HCT116 (cell line): ENCODE results near the gene GOLGA5. TPM values are rescaled to one million over a fixed set of nuclear protein-coding genes. Genes with fewer than 3 reads are reported as not detected.

Experiments used
- ATAC-seq: fragments of 200-7000 bp; cut with Tn5 transposase; 2 replicates; pipeline ENCODE4 v1.9.1; 2020; ENCODE audit warnings: mild to moderate bottlenecking, moderate library complexity
- BruUV-seq: library from RNA; stranded (reverse); fragments of 400-500 nt; replicated peaks from 2 replicates; lab custom pipeline; 2021; lab: Mats Ljungman, UMichigan
- CTCF ChIA-PET: fragments of 300-600 bp; sonication (Branson Sonifier 250); formaldehyde crosslinking; loops from one replicate; lab custom pipeline; 2021; ENCODE audit warnings: antibody characterized with exemption; lab: Charles Lee
- POLR2A ChIA-PET: fragments of 300-600, 350-600 bp; sonication (Branson Sonifier 250); formaldehyde crosslinking; loops from one replicate; lab custom pipeline; 2021; ENCODE audit warnings: antibody characterized with exemption; lab: Charles Lee
- RAD21 ChIA-PET, 2 experiments: fragments of 300-600 bp; sonication (Branson Sonifier 250); formaldehyde crosslinking; loops; one replicate each; lab custom pipeline; 2023; ENCODE audit warnings: low total read pairs in 2 of 2; ENCODE audit not compliant: uncharacterized antibody in 2 of 2, unreplicated experiment in 2 of 2, low non-redundant PET in 1 of 2; lab: Charles Lee
- DNase-seq: peaks from one replicate; pipeline ENCODE4 v3.0.0-alpha.2; 2010; ENCODE audit warnings: low read depth, low spot score
- H2AFZ ChIP-seq: fragments of 200-600 bp; shearing (Covaris generic), sonication (generic); 2 replicates; pipeline ENCODE4 v1.6.1; 2017; ENCODE audit warnings: low read depth, mixed run types, mixed read lengths, antibody characterized with exemption, low read length; ENCODE audit not compliant: poor library complexity, severe bottlenecking
- H3K27ac ChIP-seq: 2 replicates; pipeline ENCODE4 v1.5.1; 2012; ENCODE audit warnings: low read depth, low read length
- H3K27me3 ChIP-seq: fragments of 200-600 bp; sonication (generic); 2 replicates; pipeline ENCODE4 v1.6.1; 2016; ENCODE audit warnings: mixed run types, low read length, mixed read lengths; ENCODE audit not compliant: insufficient read depth
- H3K36me3 ChIP-seq, 2 experiments: fragments of 200-500 bp in 1 of 2; fragments of 200-600 bp in 1 of 2; sonication (Bioruptor generic) in 1 of 2; sonication (generic) in 1 of 2; 2 replicates each; pipeline versions ENCODE4 v1.5.1 to v1.6.1; 2014 to 2016; ENCODE audit warnings: low read length in 2 of 2, inconsistent platforms in 1 of 2, mixed read lengths in 1 of 2, mixed run types in 1 of 2; ENCODE audit not compliant: insufficient read depth in 2 of 2, control insufficient read depth in 1 of 2
- H3K4me1 ChIP-seq, 2 experiments: fragments of 200-600 bp in 1 of 2; sonication (generic) in 1 of 2; 2 replicates each; pipeline versions ENCODE4 v1.5.1 to v1.6.1; 2012 to 2017; ENCODE audit warnings: low read length in 2 of 2, inconsistent platforms in 1 of 2, mild to moderate bottlenecking in 1 of 2, mixed read lengths in 1 of 2, mixed run types in 1 of 2, moderate library complexity in 1 of 2; ENCODE audit not compliant: insufficient read depth in 2 of 2, control insufficient read depth in 1 of 2
- H3K4me2 ChIP-seq: fragments of 200-600 bp; sonication (generic); 2 replicates; pipeline ENCODE4 v1.6.1; 2017; ENCODE audit warnings: mixed run types, low read length, mixed read lengths
- H3K4me3 ChIP-seq, 2 experiments: fragments of 200-600 bp in 1 of 2; sonication (generic) in 1 of 2; replicated peaks in 1 of 2; 2 replicates each; pipeline ENCODE4 v1.5.1; 2011 to 2016; ENCODE audit warnings: low read length in 2 of 2, control low read depth in 1 of 2, low read depth in 1 of 2, mild to moderate bottlenecking in 1 of 2, mixed read lengths in 1 of 2, mixed run types in 1 of 2
- H3K79me2 ChIP-seq: fragments of 200-600 bp; sonication (generic); 2 replicates; pipeline ENCODE4 v1.6.1; 2017; ENCODE audit warnings: mild to moderate bottlenecking, mixed run types, low read length, moderate library complexity, mixed read lengths; ENCODE audit not compliant: insufficient read depth
- H3K9ac ChIP-seq: fragments of 200-600 bp; sonication (generic); 2 replicates; pipeline ENCODE4 v1.6.1; 2016; ENCODE audit warnings: low read length, mixed read lengths
- H3K9me2 ChIP-seq: fragments of 200-600 bp; sonication (generic), shearing (Covaris generic); 2 replicates; pipeline ENCODE4 v1.6.1; 2017; ENCODE audit warnings: mixed run types, mild to moderate bottlenecking, moderate library complexity; ENCODE audit not compliant: insufficient read depth
- H3K9me3 ChIP-seq, 2 experiments: fragments of 200-500 bp in 1 of 2; fragments of 200-600 bp in 1 of 2; sonication (Bioruptor generic) in 1 of 2; sonication (generic) in 1 of 2; 2 replicates each; pipeline ENCODE4 v1.6.1; 2014 to 2017; ENCODE audit warnings: low read length in 2 of 2, mixed read lengths in 2 of 2, inconsistent platforms in 1 of 2, low read depth in 1 of 2, mild to moderate bottlenecking in 1 of 2, mixed run types in 1 of 2, moderate library complexity in 1 of 2; ENCODE audit not compliant: control insufficient read depth in 1 of 2, insufficient read depth in 1 of 2
- H4K20me1 ChIP-seq: fragments of 200-600 bp; sonication (generic), shearing (Covaris generic); 2 replicates; pipeline ENCODE4 v1.6.1; 2017; ENCODE audit warnings: mixed run types, mild to moderate bottlenecking, moderate library complexity; ENCODE audit not compliant: insufficient read depth
- CBX3 ChIP-seq: IDR thresholded peaks from 2 replicates; pipeline ENCODE4 v1.6.1; 2012; ENCODE audit warnings: low read depth
- CTCF ChIP-seq, 3 experiments: fragments of 200-600 bp in 1 of 3; sonication (generic) in 1 of 3; IDR thresholded peaks in 2 of 3; conservative IDR thresholded peaks in 1 of 3; 2 replicates each; pipeline ENCODE4 v1.5.1; 2012 to 2017; ENCODE audit warnings: low read depth in 2 of 3, low read length in 2 of 3, antibody characterized with exemption in 1 of 3, borderline replicate concordance in 1 of 3, control low read depth in 1 of 3, mild to moderate bottlenecking in 1 of 3, mixed read lengths in 1 of 3, mixed run types in 1 of 3, moderate library complexity in 1 of 3; ENCODE audit not compliant: insufficient read depth in 1 of 3
- EGR1 ChIP-seq: IDR thresholded peaks from 2 replicates; pipeline ENCODE4 v1.6.1; 2012; ENCODE audit warnings: low read depth
- ELF1 ChIP-seq: IDR thresholded peaks from 2 replicates; pipeline ENCODE4 v1.6.1; 2012; ENCODE audit warnings: low read depth, borderline replicate concordance
- EZH2 ChIP-seq: fragments of 200-600 bp; sonication (generic); IDR thresholded peaks from 2 replicates; pipeline ENCODE4 v1.6.1; 2017; ENCODE audit warnings: antibody characterized with exemption, mixed run types
- JUND ChIP-seq: IDR thresholded peaks from 2 replicates; pipeline ENCODE4 v1.6.1; 2012
- POLR2A ChIP-seq: IDR thresholded peaks from 2 replicates; pipeline ENCODE4 v1.7.0; 2011; ENCODE audit warnings: borderline replicate concordance; ENCODE audit not compliant: insufficient read depth, insufficient read length; ENCODE audit errors: extremely low read depth
- SIN3A ChIP-seq: IDR thresholded peaks from 2 replicates; pipeline ENCODE4 v1.6.1; 2012; ENCODE audit warnings: low read depth
- TCF7L2 ChIP-seq: IDR thresholded peaks from 2 replicates; pipeline ENCODE4 v1.7.0; 2011; ENCODE audit warnings: borderline replicate concordance, inconsistent platforms; ENCODE audit not compliant: insufficient read depth, insufficient read length; ENCODE audit errors: extremely low read depth
- YY1 ChIP-seq: IDR thresholded peaks from 2 replicates; pipeline ENCODE4 v1.6.1; 2011; ENCODE audit warnings: low read length, low read depth, moderate library complexity, mild to moderate bottlenecking; ENCODE audit not compliant: insufficient replicate concordance; ENCODE audit errors: extremely low read depth
- ZNF274 ChIP-seq: fragments of 200-500 bp; sonication (Bioruptor generic); IDR thresholded peaks from 2 replicates; pipeline ENCODE4 v1.6.1; 2014; ENCODE audit warnings: mild to moderate bottlenecking, low read depth, low read length, inconsistent platforms
- intact Hi-C: fragments of 100-400 bp; cut with micrococcal nuclease; formaldehyde crosslinking; loops from 2 replicates; pipeline ENCODE4 v1.10.0; 2022
- total RNA-seq: library from RNA; stranded (reverse); gene quantifications from one replicate; pipeline ENCODE4 v1.2.1, GENCODE V29; 2021; ENCODE audit not compliant: unreplicated experiment

Gene GOLGA5
- total RNA-seq, 1 experiment from 2014 or later, result 24.4 TPM

- Histone ChIP-seq H3K9me3 (peaks cover 10 to 30% of the 10 kb centered on the region in 2 experiments; a peak in 3 of 4 replicates), H3K9me2 (no peaks in the 10 kb centered on the region), H3K27ac (peak overlapping the region; percentile 45; the same call in 1 of the 2 replicates), H3K4me3 (peak overlapping the region in 1 of 2 experiments; percentile 34; a peak in 2 of 4 replicates), H3K36me3 (0 out of 4 replicates have a peak, but pooled peaks cover 0 to 4% of the 10 kb centered on the region in 2 experiments), H3K4me1 (peaks cover 6 to 23% of the 10 kb centered on the region in 2 experiments), H3K4me2 (peak overlapping the region; percentile 69), H3K79me2 (no peaks in the 10 kb centered on the region), H4K20me1 (no peaks in the 10 kb centered on the region), H3K9ac (no peak overlapping the region), H3K27me3 (no peaks in the 10 kb centered on the region), H2AFZ (peak overlapping the region; percentile 24)
- no TSS peak for BruUV-seq
- ChIA-PET POLR2A (no interaction called here), CTCF (interaction anchor here (1.3 kb wide), 1 partner anchor 96 kb away, joined by 6 read pairs; no protein-coding TSS in a partner anchor), RAD21 (no interaction called here)
- no peak for DNase-seq
- intact Hi-C loops, result loop anchor here (10.0 kb wide), 1 partner anchor 102 kb away; no protein-coding TSS in a partner anchor
- peak; percentile 87; the same call in 1 of the 2 replicates for TF ChIP-seq CBX3
- TF ChIP-seq ELF1, result no peak
- ATAC-seq, result no peak
Measured at GRCh38 chr14:92786427-92786756, 7.7 kb upstream of the GOLGA5 start.

- Histone ChIP-seq H3K36me3 (0 out of 4 replicates have a peak, but pooled peaks cover 0 to 4% of the 10 kb centered on the region in 2 experiments), H3K4me2 (no peak overlapping the region), H3K9me3 (peaks cover 10 to 30% of the 10 kb centered on the region in 2 experiments; a peak in 3 of 4 replicates)
- CTCF ChIA-PET, result no interaction called here
- intact Hi-C loops, result loop anchor here (10.0 kb wide), 1 partner anchor 103 kb away; no protein-coding TSS in a partner anchor
- no TSS peak for BruUV-seq
- TF ChIP-seq EGR1, result no peak
- TF ChIP-seq POLR2A, result no peak
- no peak for TF ChIP-seq EZH2
- TF ChIP-seq ZNF274, result no peak
- TF ChIP-seq TCF7L2, result no peak
- no peak for TF ChIP-seq SIN3A
- TF ChIP-seq ELF1, result no peak
- no peak for TF ChIP-seq CBX3
- no peak for TF ChIP-seq YY1
- TF ChIP-seq JUND, result no peak
- no peak for TF ChIP-seq CTCF (IDR thresholded peaks at IDR 0.05 in 2 of 3, conservative IDR thresholded peaks at IDR 0.05 in 1 of 3; ENCODE audit: borderline replicate concordance in 1 of 3, insufficient read depth in 1 of 3, low read depth in 2 of 3, low read length in 2 of 3)
- TF ChIP-seq, all 23 proteins: peak for 0
- Histone ChIP-seq H3K27ac (no peak overlapping the region), H3K27me3 (no peaks in the 10 kb centered on the region), H3K79me2 (no peaks in the 10 kb centered on the region), H3K9ac (no peak overlapping the region), H3K4me1 (peaks cover 6 to 23% of the 10 kb centered on the region in 2 experiments), H4K20me1 (no peaks in the 10 kb centered on the region), H3K4me3 (no peak overlapping the region), H3K9me2 (no peaks in the 10 kb centered on the region), H2AFZ (no peak overlapping the region)
- no peak for DNase-seq
- ChIA-PET POLR2A (no interaction called here), RAD21 (no interaction called here)
- ATAC-seq, result no peak
Measured at GRCh38 chr14:92787554-92787953, 6.6 kb upstream of the GOLGA5 start.
